Right cardiac atrium (tissue), 5 donors: ENCODE results near the gene SDC3. TPM values are rescaled to one million over a fixed set of nuclear protein-coding genes. Genes with fewer than 3 reads are reported as not detected.

Experiments used
- ATAC-seq, 2 donors: fragments of 200-7000 bp; cut with Tn5 transposase; one replicate each; pipeline versions ENCODE4 v1.8.0 to v1.9.1; 2020; ENCODE audit warnings: moderate library complexity in 2 of 2, mild to moderate bottlenecking in 1 of 2
- DNase-seq, 3 donors: peaks; one replicate each; pipeline ENCODE4 v3.0.0-alpha.2; 2020
- H3K27ac ChIP-seq: one replicate; pipeline ENCODE4 v1.5.1; 2013; ENCODE audit warnings: mild to moderate bottlenecking, low read length, control low read depth, moderate library complexity
- H3K27me3 ChIP-seq: one replicate; pipeline ENCODE4 v1.6.1; 2013; ENCODE audit not compliant: control insufficient read depth, insufficient read depth
- H3K4me1 ChIP-seq: one replicate; pipeline ENCODE4 v1.6.1; 2013; ENCODE audit warnings: low read length; ENCODE audit not compliant: control insufficient read depth, insufficient read depth
- H3K4me3 ChIP-seq: one replicate; pipeline ENCODE4 v1.5.1; 2013; ENCODE audit warnings: low read length, control low read depth
- H3K9me3 ChIP-seq: one replicate; pipeline ENCODE4 v1.6.1; 2013; ENCODE audit warnings: low read length; ENCODE audit not compliant: control insufficient read depth
- WGBS: extraction: QIAGEN DNeasy Blood & Tissue Kit; methylation state at CpG from one replicate; pipeline ENCODE4 v1.1.7; 2013; 5-methylcytosine and 5-hydroxymethylcytosine counted together
- intact Hi-C, 4 donors: fragments of 100-400 bp; cut with DNase I; formaldehyde crosslinking; loops; one replicate each; pipeline versions ENCODE4 v1.11.0 to v1.14.0; 2022 to 2023
- polyA plus RNA-seq: library from polyadenylated mRNA; stranded (reverse); fragments of 200-250 nt; gene quantifications from one replicate; pipeline ENCODE4 v1.2.3, GENCODE V29; 2013
- total RNA-seq, 4 donors: library from RNA; stranded (reverse); fragmentation: NEBNext Ultra II Directional; extraction: Animal tissue kit (Norgen Biotek cat#: 25700); gene quantifications; one replicate each; pipeline ENCODE4 v1.2.1, GENCODE V29; 2021
- donor health status: healthy with polysubstance abuse.
- donor health status: DM: no; HTN: yes; CAD: no.
- donor health status: DM: no; HTN: no; CAD: no.
- donor health status: DM: no; HTN: yes; CAD: no; lungs with severe emphysema.
- donor health status: DM: yes; HTN: yes; CAD: no.

The SDC3 gene
- total and polyA plus RNA-seq, 5 donors: 33.2 to 40.9 (median 38.7) TPM

DNA sequence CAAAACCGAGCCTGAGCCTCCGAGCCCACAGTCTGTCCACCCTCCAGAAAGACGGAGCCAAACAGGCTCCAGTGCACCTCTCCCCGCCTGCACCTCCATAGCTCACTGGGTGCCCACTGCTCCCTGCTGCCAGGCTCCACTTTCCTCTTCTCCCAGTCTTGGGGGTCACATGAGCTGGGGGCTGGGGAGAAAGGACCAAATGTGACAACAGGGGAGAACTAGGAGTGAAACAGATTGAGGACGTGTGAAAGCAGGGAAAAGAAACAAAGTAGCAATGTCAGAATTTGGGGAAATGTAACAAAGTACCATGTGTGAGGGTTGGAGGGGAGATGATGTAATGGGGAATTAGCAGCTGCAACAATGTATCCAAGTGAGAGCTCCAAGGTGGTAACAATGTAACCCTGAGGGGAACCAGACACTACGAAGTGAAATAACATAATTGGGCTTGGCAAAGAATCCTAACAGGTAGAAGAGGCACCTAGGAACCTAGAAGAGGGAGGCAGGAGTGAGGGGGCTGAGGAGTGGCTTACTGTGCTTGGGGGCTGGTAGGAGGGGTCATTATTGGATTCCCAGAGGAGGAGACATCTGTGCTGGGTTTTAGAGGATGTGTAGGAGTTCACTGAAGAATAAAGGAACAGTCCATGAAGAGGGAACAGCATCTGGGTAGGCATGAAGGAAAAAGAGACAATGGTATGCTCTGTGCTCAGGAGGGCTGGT lies 12.5 kb downstream of the SDC3 start:
- H3K9me3 ChIP-seq: no peaks in the 10 kb centered on the region
- peaks cover 14% of the 10 kb centered on the region for H3K4me1 ChIP-seq

DNA sequence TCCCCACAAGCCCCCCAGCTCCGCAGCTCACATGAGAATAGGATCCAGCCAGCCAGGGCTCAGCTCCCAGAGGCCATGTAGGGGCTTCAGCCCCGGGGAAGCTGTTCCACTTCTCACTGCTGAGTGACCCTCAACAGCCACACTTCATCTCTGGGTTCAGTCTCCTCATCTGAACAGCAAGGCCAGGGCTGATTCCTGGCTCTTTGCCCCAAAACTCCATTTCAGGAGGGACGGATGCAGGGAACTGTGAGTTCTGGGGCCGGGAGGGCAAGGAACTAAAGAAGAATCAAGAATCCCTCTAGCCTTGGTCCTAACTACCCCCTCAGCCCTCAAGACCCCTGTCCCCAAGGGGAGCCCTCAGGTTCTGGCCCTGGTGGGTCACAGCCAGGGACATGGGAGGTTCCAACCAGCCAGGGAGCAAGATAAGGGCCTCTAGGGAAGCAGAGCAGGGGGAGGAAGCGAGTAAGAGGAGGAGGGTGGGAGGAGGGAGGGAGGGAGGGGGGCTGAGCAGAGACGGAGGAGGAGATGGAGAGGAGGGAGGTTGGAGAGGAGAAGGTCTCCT lies 13.1 kb downstream of the SDC3 start:
- intact Hi-C loops: no loop called here
- 44% methylated on average over 6 of the region's 6 CpGs for WGBS

More for the DNA sequence above, 12.5 kb downstream of the SDC3 start:
- no peak overlapping the region for H3K4me3 ChIP-seq
- no peak overlapping the region for H3K27ac ChIP-seq
- H3K27me3 ChIP-seq: no peaks in the 10 kb centered on the region
- 46% methylated on average over 6 of the region's 6 CpGs for WGBS
- ATAC-seq: no peak
- intact Hi-C loops: no loop called here
- no peak for DNase-seq

DNA sequence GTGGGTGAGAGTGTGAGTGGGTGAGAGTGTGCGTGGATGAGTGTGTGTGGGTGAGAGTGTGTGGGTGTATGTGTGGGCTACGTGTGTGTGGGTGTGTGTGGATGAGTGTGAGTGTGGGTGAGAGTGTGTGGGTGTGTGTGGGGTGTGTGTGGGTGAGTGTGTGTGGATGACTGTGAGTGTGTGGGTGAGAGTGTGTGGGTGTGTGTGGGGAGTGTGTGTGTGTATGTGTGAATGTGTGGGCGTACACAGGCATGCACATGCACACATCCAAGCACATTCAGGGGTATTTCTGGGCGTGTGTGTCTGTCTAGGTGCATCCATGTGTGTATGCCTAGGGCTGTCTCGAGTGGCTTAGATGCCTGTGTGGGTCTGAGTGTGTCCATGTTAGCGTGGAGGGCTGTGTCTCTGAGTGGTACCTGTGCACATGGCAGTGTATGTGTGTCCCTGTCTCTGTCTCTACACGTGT lies 14.0 kb downstream of the SDC3 start:
- H3K9me3 ChIP-seq: no peaks in the 10 kb centered on the region
- WGBS: 75% methylated on average over 7 of the region's 7 CpGs
- peaks cover 18% of the 10 kb centered on the region for H3K4me1 ChIP-seq
- H3K4me3 ChIP-seq: no peak overlapping the region
- H3K27me3 ChIP-seq: no peaks in the 10 kb centered on the region
- intact Hi-C loops: no loop called here
- peak in 1 of 3 donors; percentile 16 for DNase-seq
- H3K27ac ChIP-seq: no peak overlapping the region
- no peak for ATAC-seq

More for the DNA sequence above, 13.1 kb downstream of the SDC3 start:
- Histone ChIP-seq H3K27me3 (no peaks in the 10 kb centered on the region), H3K4me1 (peaks cover 18% of the 10 kb centered on the region), H3K9me3 (no peaks in the 10 kb centered on the region), H3K27ac (no peak overlapping the region), H3K4me3 (no peak overlapping the region)
- DNase-seq: peak in 1 of 3 donors; percentile 59
- peak; percentile 38 to 44 for ATAC-seq

DNA sequence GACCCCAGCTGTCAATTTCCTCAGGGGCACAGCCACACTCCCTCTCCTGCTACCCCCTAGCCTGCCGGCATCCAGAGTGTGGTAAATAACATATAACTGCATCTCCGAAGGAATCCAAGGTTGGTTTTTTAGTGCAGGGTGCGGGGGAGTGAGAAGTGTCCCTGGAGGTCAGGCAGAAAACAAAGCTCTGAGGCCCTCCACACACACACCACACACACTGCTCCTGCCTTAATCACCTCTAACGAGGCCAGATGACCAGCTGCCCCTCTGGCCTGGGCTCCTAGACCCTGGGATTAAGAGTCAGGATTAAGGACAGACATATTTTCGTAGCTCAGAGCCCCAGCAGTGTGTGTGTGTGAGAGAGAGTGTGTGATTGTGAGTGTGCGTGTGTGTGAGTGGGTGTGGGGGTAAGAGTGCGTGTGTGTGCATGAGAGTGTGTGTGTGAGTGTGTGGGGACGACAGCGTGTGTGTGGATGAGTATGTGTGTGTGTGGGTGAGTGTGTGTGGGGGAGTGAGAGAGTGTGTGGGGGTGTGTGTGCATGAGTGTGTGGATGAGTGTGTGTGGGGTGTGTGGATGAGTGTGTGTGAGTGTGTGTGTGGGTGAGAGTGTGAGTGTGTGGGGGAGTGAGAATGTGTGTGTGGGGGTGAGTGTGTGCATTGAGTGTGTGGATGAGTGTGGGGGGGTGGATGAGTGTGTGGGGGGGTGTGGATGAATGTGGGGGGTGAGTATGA lies 14.6 kb downstream of the SDC3 start:
- intact Hi-C loops: no loop called here
- H3K4me3 ChIP-seq: no peak overlapping the region
- no peaks in the 10 kb centered on the region for H3K9me3 ChIP-seq
- H3K4me1 ChIP-seq: peaks cover 18% of the 10 kb centered on the region
- WGBS: 80% methylated on average over 9 of the region's 9 CpGs
- ATAC-seq: no peak
- no peaks in the 10 kb centered on the region for H3K27me3 ChIP-seq
- peak in 1 of 3 donors; percentile 22 for DNase-seq
- no peak overlapping the region for H3K27ac ChIP-seq

DNA sequence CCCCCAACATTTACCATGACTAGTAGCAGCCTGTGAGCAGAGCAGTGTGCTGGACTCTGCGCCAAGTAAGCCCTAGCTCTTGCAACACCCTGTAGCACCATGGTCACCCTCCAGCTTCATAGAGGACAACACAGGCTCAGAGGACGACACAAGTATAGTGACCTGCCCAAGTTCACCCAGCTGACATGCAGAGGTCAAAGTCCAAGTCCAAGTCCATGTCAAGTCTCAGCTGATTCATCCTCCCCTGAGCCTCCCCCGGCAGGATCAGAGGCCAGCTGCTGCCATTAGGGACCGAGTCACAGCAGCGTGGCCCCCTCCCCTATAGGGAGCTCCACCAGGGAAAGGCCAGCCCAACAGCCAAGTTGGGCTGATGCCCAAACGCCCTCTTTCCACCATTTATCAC lies 15.9 kb downstream of the SDC3 start:
- Histone ChIP-seq H3K4me3 (no peak overlapping the region), H3K27me3 (no peaks in the 10 kb centered on the region), H3K4me1 (peaks cover 22% of the 10 kb centered on the region), H3K9me3 (no peaks in the 10 kb centered on the region), H3K27ac (no peak overlapping the region)
- ATAC-seq (peak in 1 of 2 donors; percentile 8), DNase-seq (peak in 1 of 3 donors; percentile 59)
- 74% methylated on average over 6 of the region's 6 CpGs for WGBS
- intact Hi-C loops: no loop called here

DNA sequence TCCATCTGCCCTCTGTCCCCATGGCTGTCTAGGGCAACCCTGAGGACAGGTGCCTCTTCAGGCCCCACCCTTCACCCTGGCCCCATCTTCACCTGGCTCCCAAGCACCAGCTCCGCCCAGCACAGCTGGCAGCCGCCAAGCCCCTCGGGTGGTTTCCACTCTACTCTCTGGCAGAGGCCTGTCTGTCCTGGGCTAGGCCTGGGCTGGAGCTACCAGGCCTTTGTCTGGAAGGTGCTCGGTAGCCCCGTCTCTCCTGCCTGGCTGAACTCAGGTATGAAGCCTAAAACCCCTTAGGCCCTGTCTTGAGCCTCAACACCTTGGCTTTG lies 17.4 kb downstream of the SDC3 start:
- Histone ChIP-seq H3K27ac (no peak overlapping the region), H3K27me3 (no peaks in the 10 kb centered on the region), H3K4me1 (peaks cover 22% of the 10 kb centered on the region), H3K9me3 (no peaks in the 10 kb centered on the region), H3K4me3 (no peak overlapping the region)
- ATAC-seq: no peak
- 91% methylated on average over 5 of the region's 5 CpGs for WGBS
- peak in 1 of 3 donors; percentile 34 for DNase-seq
- intact Hi-C loops: no loop called here

DNA sequence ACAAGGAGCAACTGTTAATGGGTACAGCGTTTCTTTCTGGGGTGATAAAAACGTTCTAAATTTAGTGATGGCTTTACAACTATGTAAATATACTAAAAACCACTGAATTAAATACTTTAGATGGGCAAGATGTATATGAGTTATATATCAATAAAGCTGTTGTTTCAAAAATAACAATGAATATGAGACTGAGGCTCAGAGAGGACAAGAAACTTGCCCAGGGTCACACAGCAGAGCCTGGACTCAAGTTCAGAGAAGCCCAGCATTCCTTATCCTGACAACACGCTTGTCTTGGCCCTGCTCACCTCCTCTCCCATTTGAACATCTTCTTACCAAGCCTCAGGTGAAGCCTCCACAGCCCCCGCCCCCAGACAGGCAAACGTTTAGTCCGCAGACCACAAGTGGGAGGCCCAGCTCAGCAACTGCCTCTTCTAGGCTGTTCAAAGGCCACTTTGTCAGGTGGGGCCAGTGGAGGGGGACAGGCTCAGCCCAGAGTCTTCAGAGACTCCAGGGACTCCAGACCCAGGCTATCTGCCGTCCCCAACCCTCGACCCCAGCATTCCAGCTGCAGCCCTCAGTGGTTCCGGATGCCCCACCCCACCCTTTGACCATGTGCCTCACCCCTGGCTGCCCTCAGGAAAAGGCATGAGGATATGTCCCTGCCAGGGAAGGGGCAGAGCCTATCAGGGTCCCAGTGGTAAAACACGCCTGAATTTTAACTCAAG lies 17.9 kb downstream of the SDC3 start:
- peak in 1 of 3 donors; percentile 48 for DNase-seq
- WGBS: 75% methylated on average over 10 of the region's 10 CpGs
- intact Hi-C loops: no loop called here
- Histone ChIP-seq H3K4me1 (peaks cover 19% of the 10 kb centered on the region), H3K27ac (no peak overlapping the region), H3K9me3 (no peaks in the 10 kb centered on the region), H3K4me3 (no peak overlapping the region), H3K27me3 (no peaks in the 10 kb centered on the region)
- ATAC-seq: peak in 1 of 2 donors; percentile 32

DNA sequence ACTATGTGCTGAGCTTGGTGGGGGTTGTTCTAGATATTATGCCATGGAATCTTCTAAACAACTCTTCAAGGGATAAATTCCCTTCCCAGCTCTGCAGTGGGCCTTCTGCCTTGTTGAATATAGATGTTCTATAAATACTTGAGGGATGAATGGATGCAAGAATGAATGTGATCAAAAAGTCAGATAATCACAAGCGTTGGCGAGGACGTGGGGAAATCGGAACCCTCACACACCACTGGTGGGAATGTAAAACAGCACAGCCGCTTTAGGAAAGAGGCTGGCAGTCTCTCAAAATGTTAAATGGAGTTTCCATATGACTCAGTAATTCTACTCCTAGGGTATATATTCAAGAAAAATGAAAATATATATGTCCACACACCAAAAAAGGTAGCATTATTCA lies 19.0 kb downstream of the SDC3 start:
- Histone ChIP-seq H3K4me3 (no peak overlapping the region), H3K4me1 (peaks cover 14% of the 10 kb centered on the region), H3K9me3 (no peaks in the 10 kb centered on the region), H3K27ac (no peak overlapping the region), H3K27me3 (no peaks in the 10 kb centered on the region)
- WGBS: 88% methylated on average over 5 of the region's 5 CpGs
- no peak for DNase-seq
- no peak for ATAC-seq
- intact Hi-C loops: no loop called here

DNA sequence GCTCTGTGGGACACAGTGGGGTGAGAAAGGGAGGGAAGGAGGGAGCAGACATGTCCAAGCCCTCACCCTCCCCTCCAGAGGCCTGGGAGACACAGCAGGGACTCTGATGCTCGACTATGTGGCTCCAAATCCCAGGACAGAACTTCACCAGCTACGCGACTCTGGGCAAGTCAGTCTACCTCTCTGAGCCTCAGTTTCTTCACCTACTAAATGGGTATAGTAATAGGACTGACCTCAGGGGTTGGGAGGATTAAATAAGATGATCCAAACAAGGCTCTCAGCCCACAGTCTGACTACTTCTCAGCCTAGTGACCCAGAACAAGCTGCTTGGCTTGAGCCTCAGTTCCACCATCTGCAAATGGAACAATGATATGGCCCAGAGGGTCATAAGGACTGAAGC lies 19.6 kb downstream of the SDC3 start:
- DNase-seq (no peak), ATAC-seq (no peak)
- Histone ChIP-seq H3K4me1 (peaks cover 14% of the 10 kb centered on the region), H3K4me3 (no peak overlapping the region), H3K27me3 (no peaks in the 10 kb centered on the region), H3K9me3 (no peaks in the 10 kb centered on the region), H3K27ac (peak overlapping the region; percentile 28)
- 79% methylated on average over 3 of the region's 3 CpGs for WGBS
- intact Hi-C loops: no loop called here

DNA sequence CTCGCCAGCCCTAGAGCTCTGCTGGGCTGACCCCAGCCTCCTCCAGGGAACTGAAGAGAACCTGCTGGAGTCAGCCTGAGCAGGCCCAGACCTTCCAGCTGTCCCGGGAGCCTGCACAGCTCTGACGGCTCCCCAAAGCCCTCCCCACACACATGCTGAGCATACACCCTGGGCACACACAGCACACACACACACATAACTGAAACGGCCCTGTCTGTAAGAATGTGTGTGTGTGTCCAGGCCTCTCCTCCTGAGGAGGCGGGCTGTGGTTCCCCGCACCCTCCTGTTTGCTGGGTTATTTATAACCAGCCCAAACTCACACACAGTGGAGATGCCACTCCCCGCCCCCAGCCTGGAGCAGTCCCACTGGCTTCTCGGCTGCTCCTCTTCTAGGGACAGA lies 20.2 kb downstream of the SDC3 start:
- no peak overlapping the region for H3K27ac ChIP-seq
- H3K4me1 ChIP-seq: peaks cover 14% of the 10 kb centered on the region
- H3K4me3 ChIP-seq: no peak overlapping the region
- intact Hi-C loops: no loop called here
- H3K9me3 ChIP-seq: no peaks in the 10 kb centered on the region
- WGBS: 22% methylated on average over 8 of the region's 8 CpGs
- ATAC-seq (peak; percentile 78 to 92), DNase-seq (peak; percentile 75 to 92 (median 91))
- H3K27me3 ChIP-seq: no peaks in the 10 kb centered on the region
